PFSK-1 (cell line): ENCODE results near the gene HBA2.

ENCODE experiments used
- FOXP2 ChIP-seq: optimal IDR thresholded peaks from 2 replicates; pipeline ENCODE3; 2011; ENCODE audit warnings: borderline replicate concordance, control low read depth, inconsistent platforms; ENCODE audit not compliant: insufficient read depth; ENCODE audit errors: extremely low read length, extremely low read depth
- POLR2AphosphoS5 ChIP-seq: IDR thresholded peaks from 2 replicates; pipeline ENCODE4 v1.6.1; 2012; ENCODE audit warnings: low read depth, mild to moderate bottlenecking, control low read depth, low read length, moderate library complexity
- SIN3A ChIP-seq: IDR thresholded peaks from 2 replicates; pipeline ENCODE4 v1.6.1; 2012; ENCODE audit warnings: mild to moderate bottlenecking, low read length, moderate library complexity, borderline replicate concordance; ENCODE audit not compliant: insufficient read depth
- TAF1 ChIP-seq: IDR thresholded peaks from 2 replicates; pipeline ENCODE4 v1.6.1; 2012; ENCODE audit warnings: low read length, control low read depth, borderline replicate concordance; ENCODE audit not compliant: insufficient read depth
- TF ChIP-seq, protein P1 (sequence below), 2 experiments: IDR thresholded peaks; 2 replicates each; pipeline versions ENCODE4 v1.6.1 to v1.8.0; 2011 to 2012; ENCODE audit warnings: low read depth in 2 of 2, low read length in 2 of 2, control low read depth in 1 of 2, inconsistent platforms in 1 of 2, mild to moderate bottlenecking in 1 of 2, moderate library complexity in 1 of 2; ENCODE audit not compliant: insufficient read depth in 1 of 2

DNA sequence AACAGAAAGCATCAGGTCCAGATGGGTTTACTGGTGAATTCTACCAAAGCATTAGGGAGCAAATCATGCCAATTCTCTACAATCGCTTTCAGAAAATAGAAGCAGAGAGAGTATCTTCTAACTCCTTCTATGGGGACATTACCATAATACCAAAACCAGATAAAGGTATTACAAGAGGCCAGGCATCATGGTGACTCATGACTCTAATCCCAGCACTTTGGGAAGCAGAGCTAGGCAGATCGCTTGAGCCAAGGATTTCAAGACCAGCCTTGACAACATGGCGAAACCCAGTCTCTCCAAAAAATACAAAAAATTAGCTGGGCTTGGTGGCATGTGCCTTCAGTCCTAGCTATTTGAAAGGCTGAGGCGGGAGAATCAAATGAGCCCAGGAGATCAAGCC is 30.6 kb downstream of the HBA2 start:
- TF ChIP-seq SIN3A (no peak), TAF1 (no peak), POLR2AphosphoS5 (no peak), FOXP2 (no peak)
- TF ChIP-seq, protein P1, sequence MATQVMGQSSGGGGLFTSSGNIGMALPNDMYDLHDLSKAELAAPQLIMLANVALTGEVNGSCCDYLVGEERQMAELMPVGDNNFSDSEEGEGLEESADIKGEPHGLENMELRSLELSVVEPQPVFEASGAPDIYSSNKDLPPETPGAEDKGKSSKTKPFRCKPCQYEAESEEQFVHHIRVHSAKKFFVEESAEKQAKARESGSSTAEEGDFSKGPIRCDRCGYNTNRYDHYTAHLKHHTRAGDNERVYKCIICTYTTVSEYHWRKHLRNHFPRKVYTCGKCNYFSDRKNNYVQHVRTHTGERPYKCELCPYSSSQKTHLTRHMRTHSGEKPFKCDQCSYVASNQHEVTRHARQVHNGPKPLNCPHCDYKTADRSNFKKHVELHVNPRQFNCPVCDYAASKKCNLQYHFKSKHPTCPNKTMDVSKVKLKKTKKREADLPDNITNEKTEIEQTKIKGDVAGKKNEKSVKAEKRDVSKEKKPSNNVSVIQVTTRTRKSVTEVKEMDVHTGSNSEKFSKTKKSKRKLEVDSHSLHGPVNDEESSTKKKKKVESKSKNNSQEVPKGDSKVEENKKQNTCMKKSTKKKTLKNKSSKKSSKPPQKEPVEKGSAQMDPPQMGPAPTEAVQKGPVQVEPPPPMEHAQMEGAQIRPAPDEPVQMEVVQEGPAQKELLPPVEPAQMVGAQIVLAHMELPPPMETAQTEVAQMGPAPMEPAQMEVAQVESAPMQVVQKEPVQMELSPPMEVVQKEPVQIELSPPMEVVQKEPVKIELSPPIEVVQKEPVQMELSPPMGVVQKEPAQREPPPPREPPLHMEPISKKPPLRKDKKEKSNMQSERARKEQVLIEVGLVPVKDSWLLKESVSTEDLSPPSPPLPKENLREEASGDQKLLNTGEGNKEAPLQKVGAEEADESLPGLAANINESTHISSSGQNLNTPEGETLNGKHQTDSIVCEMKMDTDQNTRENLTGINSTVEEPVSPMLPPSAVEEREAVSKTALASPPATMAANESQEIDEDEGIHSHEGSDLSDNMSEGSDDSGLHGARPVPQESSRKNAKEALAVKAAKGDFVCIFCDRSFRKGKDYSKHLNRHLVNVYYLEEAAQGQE (IDR thresholded peaks at IDR 0.05; ENCODE audit: insufficient read depth in 1 of 2, low read depth in 2 of 2, low read length in 2 of 2): no peak
